HCT116 (cell line): ENCODE results near the gene CSTA. TPM values are rescaled to one million over a fixed set of nuclear protein-coding genes. Genes with fewer than 3 reads are reported as not detected.

Experiments used
- ATAC-seq: fragments of 200-7000 bp; cut with Tn5 transposase; 2 replicates; pipeline ENCODE4 v1.9.1; 2020; ENCODE audit warnings: mild to moderate bottlenecking, moderate library complexity
- BruUV-seq: library from RNA; stranded (reverse); fragments of 400-500 nt; replicated peaks from 2 replicates; lab custom pipeline; 2021; lab: Mats Ljungman, UMichigan
- CTCF ChIA-PET: fragments of 300-600 bp; sonication (Branson Sonifier 250); formaldehyde crosslinking; loops from one replicate; lab custom pipeline; 2021; ENCODE audit warnings: antibody characterized with exemption; lab: Charles Lee
- POLR2A ChIA-PET: fragments of 300-600, 350-600 bp; sonication (Branson Sonifier 250); formaldehyde crosslinking; loops from one replicate; lab custom pipeline; 2021; ENCODE audit warnings: antibody characterized with exemption; lab: Charles Lee
- RAD21 ChIA-PET, 2 experiments: fragments of 300-600 bp; sonication (Branson Sonifier 250); formaldehyde crosslinking; loops; one replicate each; lab custom pipeline; 2023; ENCODE audit warnings: low total read pairs in 2 of 2; ENCODE audit not compliant: uncharacterized antibody in 2 of 2, unreplicated experiment in 2 of 2, low non-redundant PET in 1 of 2; lab: Charles Lee
- DNase-seq: peaks from one replicate; pipeline ENCODE4 v3.0.0-alpha.2; 2010; ENCODE audit warnings: low read depth, low spot score
- H2AFZ ChIP-seq: fragments of 200-600 bp; shearing (Covaris generic), sonication (generic); 2 replicates; pipeline ENCODE4 v1.6.1; 2017; ENCODE audit warnings: low read depth, mixed run types, mixed read lengths, antibody characterized with exemption, low read length; ENCODE audit not compliant: poor library complexity, severe bottlenecking
- H3K27ac ChIP-seq: 2 replicates; pipeline ENCODE4 v1.5.1; 2012; ENCODE audit warnings: low read depth, low read length
- H3K27me3 ChIP-seq: fragments of 200-600 bp; sonication (generic); 2 replicates; pipeline ENCODE4 v1.6.1; 2016; ENCODE audit warnings: mixed run types, low read length, mixed read lengths; ENCODE audit not compliant: insufficient read depth
- H3K36me3 ChIP-seq, 2 experiments: fragments of 200-500 bp in 1 of 2; fragments of 200-600 bp in 1 of 2; sonication (Bioruptor generic) in 1 of 2; sonication (generic) in 1 of 2; 2 replicates each; pipeline versions ENCODE4 v1.5.1 to v1.6.1; 2014 to 2016; ENCODE audit warnings: low read length in 2 of 2, inconsistent platforms in 1 of 2, mixed read lengths in 1 of 2, mixed run types in 1 of 2; ENCODE audit not compliant: insufficient read depth in 2 of 2, control insufficient read depth in 1 of 2
- H3K4me1 ChIP-seq, 2 experiments: fragments of 200-600 bp in 1 of 2; sonication (generic) in 1 of 2; 2 replicates each; pipeline versions ENCODE4 v1.5.1 to v1.6.1; 2012 to 2017; ENCODE audit warnings: low read length in 2 of 2, inconsistent platforms in 1 of 2, mild to moderate bottlenecking in 1 of 2, mixed read lengths in 1 of 2, mixed run types in 1 of 2, moderate library complexity in 1 of 2; ENCODE audit not compliant: insufficient read depth in 2 of 2, control insufficient read depth in 1 of 2
- H3K4me2 ChIP-seq: fragments of 200-600 bp; sonication (generic); 2 replicates; pipeline ENCODE4 v1.6.1; 2017; ENCODE audit warnings: mixed run types, low read length, mixed read lengths
- H3K4me3 ChIP-seq, 2 experiments: fragments of 200-600 bp in 1 of 2; sonication (generic) in 1 of 2; replicated peaks in 1 of 2; 2 replicates each; pipeline ENCODE4 v1.5.1; 2011 to 2016; ENCODE audit warnings: low read length in 2 of 2, control low read depth in 1 of 2, low read depth in 1 of 2, mild to moderate bottlenecking in 1 of 2, mixed read lengths in 1 of 2, mixed run types in 1 of 2
- H3K79me2 ChIP-seq: fragments of 200-600 bp; sonication (generic); 2 replicates; pipeline ENCODE4 v1.6.1; 2017; ENCODE audit warnings: mild to moderate bottlenecking, mixed run types, low read length, moderate library complexity, mixed read lengths; ENCODE audit not compliant: insufficient read depth
- H3K9ac ChIP-seq: fragments of 200-600 bp; sonication (generic); 2 replicates; pipeline ENCODE4 v1.6.1; 2016; ENCODE audit warnings: low read length, mixed read lengths
- H3K9me2 ChIP-seq: fragments of 200-600 bp; sonication (generic), shearing (Covaris generic); 2 replicates; pipeline ENCODE4 v1.6.1; 2017; ENCODE audit warnings: mixed run types, mild to moderate bottlenecking, moderate library complexity; ENCODE audit not compliant: insufficient read depth
- H3K9me3 ChIP-seq, 2 experiments: fragments of 200-500 bp in 1 of 2; fragments of 200-600 bp in 1 of 2; sonication (Bioruptor generic) in 1 of 2; sonication (generic) in 1 of 2; 2 replicates each; pipeline ENCODE4 v1.6.1; 2014 to 2017; ENCODE audit warnings: low read length in 2 of 2, mixed read lengths in 2 of 2, inconsistent platforms in 1 of 2, low read depth in 1 of 2, mild to moderate bottlenecking in 1 of 2, mixed run types in 1 of 2, moderate library complexity in 1 of 2; ENCODE audit not compliant: control insufficient read depth in 1 of 2, insufficient read depth in 1 of 2
- H4K20me1 ChIP-seq: fragments of 200-600 bp; sonication (generic), shearing (Covaris generic); 2 replicates; pipeline ENCODE4 v1.6.1; 2017; ENCODE audit warnings: mixed run types, mild to moderate bottlenecking, moderate library complexity; ENCODE audit not compliant: insufficient read depth
- ATF3 ChIP-seq: IDR thresholded peaks from 2 replicates; pipeline ENCODE4 v1.6.1; 2012
- CBX3 ChIP-seq: IDR thresholded peaks from 2 replicates; pipeline ENCODE4 v1.6.1; 2012; ENCODE audit warnings: low read depth
- EGR1 ChIP-seq: IDR thresholded peaks from 2 replicates; pipeline ENCODE4 v1.6.1; 2012; ENCODE audit warnings: low read depth
- ELF1 ChIP-seq: IDR thresholded peaks from 2 replicates; pipeline ENCODE4 v1.6.1; 2012; ENCODE audit warnings: low read depth, borderline replicate concordance
- EZH2 ChIP-seq: fragments of 200-600 bp; sonication (generic); IDR thresholded peaks from 2 replicates; pipeline ENCODE4 v1.6.1; 2017; ENCODE audit warnings: antibody characterized with exemption, mixed run types
- EZH2phosphoT487 ChIP-seq: fragments of 200-600 bp; IDR thresholded peaks from 2 replicates; pipeline ENCODE4 v1.6.1; 2018; ENCODE audit warnings: antibody characterized with exemption, borderline replicate concordance
- JUND ChIP-seq: IDR thresholded peaks from 2 replicates; pipeline ENCODE4 v1.6.1; 2012
- POLR2AphosphoS5 ChIP-seq: IDR thresholded peaks from 2 replicates; pipeline ENCODE4 v1.6.1; 2011; ENCODE audit warnings: mild to moderate bottlenecking, low read depth, low read length, moderate library complexity
- REST ChIP-seq: IDR thresholded peaks from 2 replicates; pipeline ENCODE4 v1.6.1; 2012; ENCODE audit warnings: low read depth
- SIN3A ChIP-seq: IDR thresholded peaks from 2 replicates; pipeline ENCODE4 v1.6.1; 2012; ENCODE audit warnings: low read depth
- SP1 ChIP-seq: IDR thresholded peaks from 2 replicates; pipeline ENCODE4 v1.6.1; 2012; ENCODE audit warnings: low read depth
- SRF ChIP-seq: IDR thresholded peaks from 2 replicates; pipeline ENCODE4 v1.6.1; 2012; ENCODE audit warnings: low read depth
- TCF7L2 ChIP-seq: IDR thresholded peaks from 2 replicates; pipeline ENCODE4 v1.7.0; 2011; ENCODE audit warnings: borderline replicate concordance, inconsistent platforms; ENCODE audit not compliant: insufficient read depth, insufficient read length; ENCODE audit errors: extremely low read depth
- YY1 ChIP-seq: IDR thresholded peaks from 2 replicates; pipeline ENCODE4 v1.6.1; 2011; ENCODE audit warnings: low read length, low read depth, moderate library complexity, mild to moderate bottlenecking; ENCODE audit not compliant: insufficient replicate concordance; ENCODE audit errors: extremely low read depth
- ZFX ChIP-seq: fragments of 450-650 bp; IDR thresholded peaks from 2 replicates; pipeline ENCODE4 v1.6.1; 2017
- intact Hi-C: fragments of 100-400 bp; cut with micrococcal nuclease; formaldehyde crosslinking; loops from 2 replicates; pipeline ENCODE4 v1.10.0; 2022
- total RNA-seq: library from RNA; stranded (reverse); gene quantifications from one replicate; pipeline ENCODE4 v1.2.1, GENCODE V29; 2021; ENCODE audit not compliant: unreplicated experiment
- TF ChIP-seq, protein P1 (sequence below): IDR thresholded peaks from 2 replicates; pipeline ENCODE4 v1.6.1; 2012

The CSTA gene
- total RNA-seq, 1 experiment from 2014 or later = 11.0 TPM

GRCh38 chr3:122332551-122332950 is 7.5 kb downstream of the CSTA start:
- no peak overlapping the region for H3K4me2 ChIP-seq
- no peaks in the 10 kb centered on the region for H3K36me3 ChIP-seq
- no peak for TF ChIP-seq JUND
- no peak for TF ChIP-seq ELF1
- TF ChIP-seq YY1 = no peak
- H3K9me3 ChIP-seq = no peaks in the 10 kb centered on the region
- H3K4me3 ChIP-seq = no peak overlapping the region
- H3K27ac ChIP-seq = no peak overlapping the region
- ChIA-PET CTCF (no interaction called here), POLR2A (no interaction called here), RAD21 (no interaction called here)
- no peak overlapping the region for H2AFZ ChIP-seq
- no peaks in the 10 kb centered on the region for H3K79me2 ChIP-seq
- no peaks in the 10 kb centered on the region for H4K20me1 ChIP-seq
- no peaks in the 10 kb centered on the region for H3K27me3 ChIP-seq
- no peaks in the 10 kb centered on the region for H3K4me1 ChIP-seq
- H3K9ac ChIP-seq = no peak overlapping the region
- DNase-seq = no peak
- no peak for ATAC-seq
- intact Hi-C loops = no loop called here
- no peaks in the 10 kb centered on the region for H3K9me2 ChIP-seq
- no TSS peak for BruUV-seq

GRCh38 chr3:122342803-122343202 is 17.8 kb downstream of the CSTA start:
- intact Hi-C loops = no loop called here
- CTCF ChIA-PET = no interaction called here
- Histone ChIP-seq H3K9ac (no peak overlapping the region), H3K9me2 (no peaks in the 10 kb centered on the region), H3K27me3 (no peaks in the 10 kb centered on the region), H3K9me3 (no peaks in the 10 kb centered on the region), H3K27ac (no peak overlapping the region), H4K20me1 (no peaks in the 10 kb centered on the region), H3K4me1 (no peaks in the 10 kb centered on the region), H3K79me2 (no peaks in the 10 kb centered on the region), H3K4me2 (no peak overlapping the region), H3K36me3 (no peaks in the 10 kb centered on the region), H2AFZ (no peak overlapping the region), H3K4me3 (no peak overlapping the region)
- TF ChIP-seq ATF3 (no peak), ELF1 (no peak), EZH2phosphoT487 (no peak), JUND (no peak), EZH2 (no peak), SIN3A (no peak), TCF7L2 (no peak), CBX3 (no peak), EGR1 (no peak), SP1 (no peak), POLR2AphosphoS5 (no peak), REST (no peak), ZFX (no peak), SRF (no peak)
- TF ChIP-seq, protein P1, sequence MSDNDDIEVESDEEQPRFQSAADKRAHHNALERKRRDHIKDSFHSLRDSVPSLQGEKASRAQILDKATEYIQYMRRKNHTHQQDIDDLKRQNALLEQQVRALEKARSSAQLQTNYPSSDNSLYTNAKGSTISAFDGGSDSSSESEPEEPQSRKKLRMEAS = no peak
- POLR2A ChIA-PET = no interaction called here
- no peak for DNase-seq
- RAD21 ChIA-PET = no interaction called here
- no TSS peak for BruUV-seq
- ATAC-seq = no peak
